NOMO-1 (cell line): ENCODE data around the gene ARL1.
"Not testable (repeated sequence)": the region's sequence is repeated elsewhere in the genome, so short reads cannot be mapped to it uniquely, and the experiment has no call there.

ENCODE experiments used
- DNase-seq, 2 experiments: peaks; one replicate each; lab custom pipeline; 2025; ENCODE audit not compliant: unreplicated experiment in 2 of 2; lab: John Stamatoyannopoulos, UW

ARL1 gene

GRCh38 chr12:101407436-101408345, at the start of gene ARL1:
Gene ARL1, minus strand, starts transcription at chr12:101407772. Its CDS starts 127 bp downstream, at chr12:101407645.
- DNase-seq = peak; percentile 71 to 75

GRCh38 chr12:101455685-101456084, 48.1 kb upstream of the ARL1 start:
- no peak for DNase-seq

GRCh38 chr12:101441461-101442224, 34.1 kb upstream of the ARL1 start:
- peak in 1 of 2 experiments; percentile 28 for DNase-seq

GRCh38 chr12:101439236-101439635, 31.7 kb upstream of the ARL1 start:
- peak; percentile 6 to 56 for DNase-seq

- no peak for DNase-seq
These were observed 28.6 kb upstream of the ARL1 start for GRCh38 chr12:101436136-101436535.

GRCh38 chr12:101430456-101430855, 22.9 kb upstream of the ARL1 start:
- peak; percentile 28 to 83 for DNase-seq

- DNase-seq = no peak
These were observed 17.0 kb upstream of the ARL1 start for GRCh38 chr12:101424620-101425019.

GRCh38 chr12:101422066-101422465, 14.5 kb upstream of the ARL1 start:
- not testable (repeated sequence) for DNase-seq

- DNase-seq = no peak
These were observed 7.7 kb upstream of the ARL1 start for GRCh38 chr12:101415228-101415627.

- peak; percentile 2 to 64 for DNase-seq
These were observed 7.1 kb upstream of the ARL1 start for GRCh38 chr12:101414533-101415119.

- not testable (repeated sequence) for DNase-seq
These were observed 2.6 kb upstream of the ARL1 start for GRCh38 chr12:101410169-101410568.

- peak in 1 of 2 experiments; percentile 38 for DNase-seq
These were observed 530 bp downstream of the ARL1 start for GRCh38 chr12:101407049-101407435.

- not testable (repeated sequence) for DNase-seq
These were observed 16.4 kb downstream of the ARL1 start for GRCh38 chr12:101391181-101391580.

- no peak for DNase-seq
These were observed 28.4 kb downstream of the ARL1 start for GRCh38 chr12:101379149-101379548.

GRCh38 chr12:101375573-101375972, 32.0 kb downstream of the ARL1 start:
- no peak for DNase-seq

- no peak for DNase-seq
These were observed 35.1 kb downstream of the ARL1 start for GRCh38 chr12:101372431-101372830.

GRCh38 chr12:101368016-101368415, 39.6 kb downstream of the ARL1 start:
- no peak for DNase-seq

- no peak for DNase-seq
These were observed 46.1 kb downstream of the ARL1 start for GRCh38 chr12:101361455-101361854.

- peak; percentile 26 to 71 for DNase-seq
These were observed 50.8 kb downstream of the ARL1 start for GRCh38 chr12:101356794-101357193.

GRCh38 chr12:101351682-101352081, 55.9 kb downstream of the ARL1 start:
- no peak for DNase-seq

- DNase-seq = no peak
These were observed 63.7 kb downstream of the ARL1 start for GRCh38 chr12:101343893-101344292.
